GM04504 (cell line): Measurements from ENCODE around the gene TEDC1.

Experiments used
- DNase-seq: peaks from one replicate; pipeline ENCODE4 v3.0.0-alpha.2; 2012; ENCODE audit warnings: low read depth

Gene TEDC1

DNA sequence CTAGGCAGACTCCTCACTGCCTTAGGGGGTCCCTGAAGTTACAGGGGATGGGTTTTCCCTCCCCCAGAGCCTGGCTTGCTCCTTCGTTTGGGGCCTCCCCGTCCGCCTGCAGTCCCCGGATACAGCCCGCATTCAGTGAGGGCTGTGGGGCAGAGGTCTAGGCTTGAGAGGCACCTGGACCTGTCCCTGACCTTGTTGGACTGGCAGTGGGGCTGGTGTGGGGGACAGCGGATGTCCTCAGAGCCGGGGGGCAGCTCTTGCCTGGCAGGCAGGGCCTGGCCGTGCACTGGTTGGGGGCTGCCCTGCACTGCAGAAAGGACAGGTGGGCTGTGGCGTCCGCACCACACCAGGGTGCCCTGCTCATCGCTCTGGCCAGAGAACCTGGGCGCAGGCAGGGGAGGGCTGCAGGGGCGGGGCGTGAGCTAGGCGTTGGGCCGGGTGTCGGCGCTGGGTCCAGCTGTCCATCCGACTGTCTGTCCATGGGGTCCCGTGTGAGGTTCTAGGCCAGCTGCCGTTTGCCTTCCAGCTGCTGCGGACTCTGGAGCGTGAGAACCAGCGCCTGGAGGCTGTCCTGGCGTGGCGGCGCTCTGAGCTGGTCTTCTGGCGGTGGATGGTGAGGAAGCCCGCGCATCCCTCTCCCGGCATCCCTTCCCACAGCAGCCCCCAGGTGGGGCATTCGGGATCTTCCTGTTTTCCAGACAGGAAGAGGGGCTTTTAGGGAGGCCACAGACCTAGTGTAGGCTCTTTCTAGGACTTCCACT lies 6.0 kb downstream of the TEDC1 start:
- DNase-seq: no peak

DNA sequence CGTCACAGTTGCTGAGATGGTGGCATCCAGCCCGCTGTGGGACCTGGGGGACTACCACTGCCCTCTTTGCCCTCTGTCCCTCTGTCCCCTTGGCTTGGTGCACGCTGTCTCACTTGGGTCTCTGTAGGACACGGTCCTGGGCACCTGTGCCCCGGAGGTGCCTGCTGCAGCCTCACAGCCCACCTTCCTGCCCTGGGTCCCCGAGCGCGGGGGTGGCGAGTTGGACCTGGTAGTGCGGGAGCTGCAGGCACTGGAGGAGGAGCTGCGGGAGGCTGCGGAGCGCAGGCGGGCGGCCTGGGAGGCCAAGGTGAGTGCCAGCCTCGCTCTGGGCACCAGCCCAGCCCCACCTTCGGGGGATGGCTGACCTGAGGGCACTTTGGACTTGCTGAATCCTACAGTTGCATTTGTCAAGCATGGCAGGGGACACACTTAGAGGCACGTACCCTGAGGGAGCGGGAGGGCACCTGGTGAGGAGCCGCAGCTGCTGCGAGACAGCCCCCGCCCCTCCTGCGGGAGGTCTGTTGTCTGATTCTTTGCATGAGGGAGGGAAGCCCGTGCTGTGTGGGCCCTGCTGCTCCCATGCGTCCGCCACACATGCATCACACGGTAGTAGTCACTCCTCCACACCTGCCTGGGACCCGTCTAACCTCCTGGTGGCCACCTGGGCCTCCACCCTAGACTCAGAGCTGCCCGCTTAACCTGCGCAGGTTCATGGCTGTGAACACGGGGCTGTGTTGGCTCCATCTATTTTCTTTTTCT lies 6.8 kb downstream of the TEDC1 start:
- DNase-seq: no peak

DNA sequence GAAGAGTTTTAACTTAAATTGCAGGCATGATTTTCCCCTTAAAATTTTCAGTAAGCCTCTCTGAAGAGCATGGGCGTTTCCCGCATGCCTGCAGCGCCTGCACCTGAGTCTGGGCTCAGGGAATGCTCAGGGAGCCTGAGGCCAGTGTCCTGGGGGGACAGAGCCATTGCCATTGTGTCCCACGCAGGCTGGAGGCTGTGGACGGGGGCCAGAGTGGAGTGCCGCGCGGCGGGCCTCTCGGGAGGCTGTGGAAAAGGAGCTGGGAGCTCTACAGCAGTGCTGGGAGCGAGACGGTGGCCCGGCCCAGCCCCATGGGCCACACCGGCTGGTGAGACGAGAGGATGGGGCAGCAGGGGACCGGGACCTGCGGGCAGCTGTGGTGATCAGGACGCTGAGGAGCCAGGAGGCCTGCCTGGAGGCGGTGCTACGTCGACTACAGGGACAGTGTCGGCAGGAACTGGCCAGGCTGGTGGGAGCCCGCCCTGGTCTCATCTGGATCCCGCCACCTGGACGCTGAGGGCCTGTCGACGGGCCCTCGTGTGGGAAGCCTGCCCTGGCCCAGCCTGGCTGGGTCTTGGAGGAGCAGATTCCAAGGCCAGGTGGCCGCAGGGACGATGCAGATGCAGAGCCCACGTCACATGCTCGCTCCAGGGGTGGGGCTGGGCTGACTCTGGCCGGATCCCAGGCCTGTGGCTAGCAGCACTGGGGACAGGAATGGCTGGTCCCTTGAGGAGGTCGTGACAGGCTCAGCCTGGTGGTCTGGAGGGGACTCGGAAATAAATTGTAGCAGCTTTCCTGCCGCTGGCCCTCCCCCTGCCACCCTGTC lies 7.6 kb downstream of the TEDC1 start:
- DNase-seq: no peak

DNA sequence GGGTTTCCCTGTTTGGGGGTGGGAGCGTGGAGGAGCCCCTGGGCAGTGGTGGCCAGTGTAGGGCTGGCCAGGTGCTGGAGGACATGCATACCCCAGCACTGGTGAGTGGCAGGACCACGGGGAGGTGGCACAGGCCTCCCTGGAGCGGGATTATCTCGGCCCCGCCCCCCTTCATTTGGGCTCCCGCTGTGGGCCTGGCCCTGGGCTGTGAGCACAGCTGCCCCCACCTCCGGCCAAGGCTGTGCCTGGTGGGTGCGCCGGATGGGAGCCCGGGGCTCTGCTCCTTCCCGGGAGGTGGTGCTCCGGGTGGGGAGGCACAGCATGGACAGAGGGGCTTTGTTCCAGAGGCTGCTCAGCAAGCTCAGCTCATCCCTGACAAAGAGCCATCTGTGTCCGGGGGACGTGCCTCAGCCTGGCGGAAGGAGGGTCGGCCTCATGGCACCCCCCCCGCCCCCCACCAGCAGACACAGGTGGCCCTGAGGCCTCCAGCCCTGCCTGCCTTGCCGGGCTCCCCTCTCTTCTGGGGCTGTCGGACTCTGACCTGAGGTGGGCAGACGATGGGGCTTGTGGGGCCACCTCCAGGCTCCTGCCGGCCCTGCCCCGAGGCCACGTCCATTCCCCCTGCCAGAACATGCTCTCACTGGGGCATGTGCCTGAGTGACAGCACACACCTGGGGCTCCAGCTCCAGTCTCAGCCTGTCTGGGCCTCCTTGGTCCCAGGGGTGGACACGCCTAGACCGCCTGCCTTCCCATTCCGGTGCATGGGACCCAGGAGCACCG lies 8.4 kb downstream of the TEDC1 start:
- DNase-seq: no peak

DNA sequence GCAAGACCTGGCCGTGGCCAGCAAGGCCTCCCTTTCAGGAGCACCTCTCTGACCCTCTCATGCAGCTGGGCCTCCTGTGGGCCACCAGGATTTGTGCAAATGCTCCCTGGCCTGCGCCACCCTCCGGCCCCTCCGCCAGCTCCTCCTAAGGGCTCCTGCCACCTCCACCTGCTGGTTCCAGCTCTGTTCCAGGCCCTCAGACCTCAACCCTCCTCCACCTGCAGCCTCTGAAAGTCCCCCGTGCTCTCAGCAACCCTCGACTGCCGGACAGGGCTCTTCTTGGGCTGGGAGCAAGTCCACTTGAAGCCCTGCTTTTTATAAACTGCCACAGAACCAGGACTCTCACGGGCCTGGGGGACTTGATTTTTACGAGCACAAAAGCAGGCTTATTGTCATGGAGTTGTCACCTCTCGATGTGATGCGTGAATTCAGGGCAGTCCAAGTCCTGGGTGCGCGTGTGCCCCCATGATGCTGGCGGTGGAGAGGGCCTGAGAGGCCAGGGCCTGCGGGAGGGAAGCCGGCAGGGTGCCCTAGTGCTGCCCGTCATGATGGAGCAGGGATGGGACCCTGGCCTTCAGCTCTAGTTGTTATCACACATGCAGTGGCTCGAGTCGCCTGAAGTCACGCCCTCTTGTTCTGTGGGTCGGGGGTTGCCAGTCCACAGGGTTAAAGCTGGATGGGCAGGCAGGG lies 9.1 kb downstream of the TEDC1 start:
- no peak for DNase-seq

- DNase-seq: no peak
These were observed 9.7 kb downstream of the TEDC1 start for GRCh38 chr14:105500726-105501101.

DNA sequence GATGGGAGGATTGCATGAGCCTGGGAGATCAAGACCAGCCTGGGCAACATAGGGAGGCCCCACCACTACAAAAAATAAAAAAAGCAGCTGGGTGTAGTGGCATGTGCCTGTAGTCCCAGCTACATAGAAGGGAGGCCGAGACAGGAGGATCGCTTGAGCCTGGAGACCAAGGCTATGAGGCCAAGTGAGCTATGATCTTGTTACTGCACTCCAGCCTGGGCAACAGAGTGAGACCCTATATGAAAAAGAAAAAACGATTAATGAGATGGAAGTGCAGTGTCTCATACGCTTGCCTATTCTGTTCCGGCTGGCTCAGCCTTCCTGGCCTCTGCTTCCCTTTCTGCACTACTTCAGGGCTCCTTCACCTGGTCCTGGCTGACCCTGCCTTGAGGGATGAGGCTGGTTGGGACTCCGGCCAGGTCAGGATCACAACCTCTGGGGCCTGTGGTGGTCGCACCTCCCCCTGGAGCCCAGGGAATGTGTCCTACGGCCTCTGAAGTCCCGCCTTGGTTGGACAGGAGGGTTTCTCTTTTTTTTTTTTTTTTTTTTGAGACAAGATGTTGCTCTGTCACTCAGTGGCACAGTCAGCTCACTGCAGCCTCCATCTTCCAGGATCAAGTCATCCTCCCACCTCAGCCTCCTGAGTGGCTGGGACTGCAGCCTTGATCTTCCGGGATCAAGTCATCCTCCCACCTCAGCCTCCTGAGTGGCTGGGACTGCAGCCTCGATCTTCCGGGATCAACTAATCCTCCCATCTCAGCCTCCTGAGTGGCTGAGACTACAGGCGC lies 10.7 kb downstream of the TEDC1 start:
- DNase-seq: no peak

DNA sequence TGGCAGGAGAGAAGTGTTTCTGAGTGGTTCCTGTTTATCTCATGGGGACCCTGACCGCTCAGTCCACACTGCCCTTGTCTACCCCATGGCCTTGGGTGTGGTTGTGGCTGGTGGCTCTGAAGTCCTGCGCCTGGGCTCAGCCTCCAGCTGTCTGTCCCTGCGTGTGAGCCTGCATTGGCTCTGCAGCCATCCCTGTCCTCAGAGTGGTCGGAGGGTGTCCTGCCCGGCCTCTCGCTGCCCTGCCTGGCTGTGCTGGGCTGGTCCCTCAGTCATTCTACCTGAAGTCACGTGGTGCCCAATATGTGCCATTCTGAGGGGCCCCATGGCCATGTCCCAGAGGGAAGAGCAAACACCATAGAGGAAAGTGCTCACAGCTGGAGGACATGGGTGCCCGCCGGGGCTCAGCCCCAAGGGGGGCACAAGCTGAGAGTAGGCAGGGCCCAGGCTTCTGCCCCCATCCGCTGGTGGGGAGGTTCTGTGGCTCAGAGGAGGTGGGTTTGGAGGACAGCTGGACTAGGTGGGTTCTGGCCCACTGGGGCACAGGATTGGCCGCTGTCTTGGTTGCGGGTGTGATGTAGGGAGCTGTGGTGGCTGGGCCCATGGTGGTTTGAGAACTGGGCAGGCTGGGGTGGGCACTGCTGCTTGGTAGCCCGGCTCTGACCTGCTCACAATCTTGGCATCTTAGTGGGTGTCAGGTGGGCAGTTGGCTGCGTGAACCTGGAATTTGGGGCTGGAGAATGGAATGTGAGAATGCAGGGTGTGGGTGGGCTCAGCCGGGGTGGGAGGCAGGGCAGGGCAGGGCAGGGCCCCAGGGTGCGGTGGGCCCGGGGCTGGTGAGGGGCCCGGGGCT lies 11.6 kb downstream of the TEDC1 start:
- DNase-seq: no peak

- no peak for DNase-seq
These were observed 12.2 kb downstream of the TEDC1 start for GRCh38 chr14:105503296-105503640.

- DNase-seq: no peak
These were observed 13.1 kb downstream of the TEDC1 start for GRCh38 chr14:105503935-105504692.

GRCh38 chr14:105505101-105505500 lies 14.1 kb downstream of the TEDC1 start:
- no peak for DNase-seq

- no peak for DNase-seq
These were observed 16.2 kb downstream of the TEDC1 start for GRCh38 chr14:105507247-105507646.

DNA sequence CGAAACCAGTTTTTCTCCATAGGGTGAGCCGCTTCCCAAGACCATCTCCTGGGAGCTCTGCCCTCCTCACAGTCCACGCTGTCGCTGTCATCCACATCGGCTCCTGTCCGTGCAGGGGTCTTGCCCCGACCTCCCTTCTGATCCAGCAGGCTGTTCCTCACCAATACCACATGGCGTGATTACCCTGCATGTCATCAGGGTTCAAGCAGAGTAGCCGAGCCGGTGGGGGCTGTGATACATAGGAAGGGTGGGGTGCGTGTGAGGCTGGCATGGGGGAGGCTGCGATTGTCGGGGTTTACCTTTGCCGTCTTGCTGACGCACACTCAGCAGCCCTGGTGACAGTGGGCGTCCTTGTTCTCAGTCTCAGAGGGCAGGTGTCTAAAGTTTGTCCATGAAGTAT lies 17.0 kb downstream of the TEDC1 start:
- no peak for DNase-seq

GRCh38 chr14:105508601-105509000 lies 17.6 kb downstream of the TEDC1 start:
- DNase-seq: no peak

- DNase-seq: no peak
These were observed 26.1 kb downstream of the TEDC1 start for GRCh38 chr14:105517096-105517495.

DNA sequence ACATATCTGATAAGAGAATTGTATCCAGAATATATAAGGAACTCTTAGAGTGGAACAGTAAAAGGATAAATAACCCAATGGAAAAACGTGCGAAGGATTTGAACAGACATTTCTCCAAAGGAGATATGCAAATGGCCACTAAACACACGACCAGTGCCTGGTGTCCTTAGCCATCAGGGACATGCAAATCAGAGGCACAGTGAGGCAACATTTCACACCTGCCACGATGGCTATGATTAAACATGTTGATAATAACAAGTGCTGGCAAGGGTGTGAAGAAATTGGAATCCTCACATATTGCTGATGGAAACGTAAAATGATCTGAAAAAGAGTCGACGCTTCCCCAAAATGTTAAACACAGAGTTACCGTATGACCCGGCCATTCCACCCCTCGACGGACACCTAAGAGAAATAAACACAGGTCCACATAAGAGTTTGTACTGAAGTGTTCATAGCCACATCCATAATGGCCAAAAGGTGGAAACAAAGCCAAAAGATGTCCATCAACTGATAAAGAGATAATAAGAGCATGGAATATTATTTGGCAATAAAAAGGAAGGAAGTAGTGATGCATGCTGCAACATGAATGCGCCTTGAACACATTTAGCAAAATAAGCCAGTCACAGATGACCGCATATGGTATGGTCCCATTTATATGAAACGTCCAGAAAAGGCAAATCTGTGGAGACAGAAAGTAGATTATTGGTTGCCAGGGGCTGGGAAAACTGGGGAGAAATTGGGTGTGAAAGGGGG lies 29.1 kb downstream of the TEDC1 start:
- no peak for DNase-seq

- DNase-seq: no peak
These were observed 34.3 kb downstream of the TEDC1 start for GRCh38 chr14:105525326-105525725.
